Keratinocyte (primary cell): ENCODE results near the gene OR2S2.

Experiments used
- EZH2 ChIP-seq: IDR thresholded peaks from one replicate; pipeline ENCODE4 v1.6.1; 2012; ENCODE audit warnings: inconsistent platforms, mild to moderate bottlenecking, low read length, moderate library complexity
- TF ChIP-seq, protein P1 (sequence below), 3 experiments: IDR thresholded peaks in 1 of 3; conservative IDR thresholded peaks in 1 of 3; optimal IDR thresholded peaks in 1 of 3; 2 replicates in 2 of 3; 3 replicates in 1 of 3; pipeline versions ENCODE3 to v1.5.1; 2011; ENCODE audit warnings: low read length in 3 of 3, mild to moderate bottlenecking in 3 of 3, moderate library complexity in 2 of 3, control low read depth in 1 of 3, inconsistent platforms in 1 of 3; ENCODE audit not compliant: insufficient read depth in 2 of 3; ENCODE audit errors: extremely low read depth in 1 of 3

DNA sequence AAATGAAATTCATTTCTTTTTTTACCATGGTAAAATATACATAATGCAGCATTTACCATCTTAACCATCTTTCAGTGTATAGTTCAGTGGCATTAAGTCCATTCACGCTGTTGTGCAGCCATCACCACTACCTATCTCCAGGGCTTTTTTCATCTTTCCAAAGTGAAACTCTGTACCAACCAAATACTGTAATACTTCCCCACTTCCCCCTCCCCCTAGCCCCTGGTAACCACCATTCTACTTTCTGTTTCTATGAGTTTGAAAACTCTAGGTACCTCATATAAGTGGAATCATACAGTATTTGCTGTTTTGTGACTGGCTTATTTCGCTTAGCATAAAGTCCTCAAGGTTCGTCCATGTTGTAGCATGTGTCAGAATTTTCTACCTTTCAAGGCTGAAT is 25.2 kb downstream of the OR2S2 start:
- TF ChIP-seq, protein P1, sequence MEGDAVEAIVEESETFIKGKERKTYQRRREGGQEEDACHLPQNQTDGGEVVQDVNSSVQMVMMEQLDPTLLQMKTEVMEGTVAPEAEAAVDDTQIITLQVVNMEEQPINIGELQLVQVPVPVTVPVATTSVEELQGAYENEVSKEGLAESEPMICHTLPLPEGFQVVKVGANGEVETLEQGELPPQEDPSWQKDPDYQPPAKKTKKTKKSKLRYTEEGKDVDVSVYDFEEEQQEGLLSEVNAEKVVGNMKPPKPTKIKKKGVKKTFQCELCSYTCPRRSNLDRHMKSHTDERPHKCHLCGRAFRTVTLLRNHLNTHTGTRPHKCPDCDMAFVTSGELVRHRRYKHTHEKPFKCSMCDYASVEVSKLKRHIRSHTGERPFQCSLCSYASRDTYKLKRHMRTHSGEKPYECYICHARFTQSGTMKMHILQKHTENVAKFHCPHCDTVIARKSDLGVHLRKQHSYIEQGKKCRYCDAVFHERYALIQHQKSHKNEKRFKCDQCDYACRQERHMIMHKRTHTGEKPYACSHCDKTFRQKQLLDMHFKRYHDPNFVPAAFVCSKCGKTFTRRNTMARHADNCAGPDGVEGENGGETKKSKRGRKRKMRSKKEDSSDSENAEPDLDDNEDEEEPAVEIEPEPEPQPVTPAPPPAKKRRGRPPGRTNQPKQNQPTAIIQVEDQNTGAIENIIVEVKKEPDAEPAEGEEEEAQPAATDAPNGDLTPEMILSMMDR (optimal IDR thresholded peaks at IDR 0.05 in 1 of 3, IDR thresholded peaks at IDR 0.05 in 1 of 3, conservative IDR thresholded peaks at IDR 0.05 in 1 of 3; ENCODE audit: extremely low read depth in 1 of 3, insufficient read depth in 2 of 3, low read length in 3 of 3), result no peak
- no peak for TF ChIP-seq EZH2
